ENCODE measurements around the gene TRIM66.

Gene TRIM66, protein sequence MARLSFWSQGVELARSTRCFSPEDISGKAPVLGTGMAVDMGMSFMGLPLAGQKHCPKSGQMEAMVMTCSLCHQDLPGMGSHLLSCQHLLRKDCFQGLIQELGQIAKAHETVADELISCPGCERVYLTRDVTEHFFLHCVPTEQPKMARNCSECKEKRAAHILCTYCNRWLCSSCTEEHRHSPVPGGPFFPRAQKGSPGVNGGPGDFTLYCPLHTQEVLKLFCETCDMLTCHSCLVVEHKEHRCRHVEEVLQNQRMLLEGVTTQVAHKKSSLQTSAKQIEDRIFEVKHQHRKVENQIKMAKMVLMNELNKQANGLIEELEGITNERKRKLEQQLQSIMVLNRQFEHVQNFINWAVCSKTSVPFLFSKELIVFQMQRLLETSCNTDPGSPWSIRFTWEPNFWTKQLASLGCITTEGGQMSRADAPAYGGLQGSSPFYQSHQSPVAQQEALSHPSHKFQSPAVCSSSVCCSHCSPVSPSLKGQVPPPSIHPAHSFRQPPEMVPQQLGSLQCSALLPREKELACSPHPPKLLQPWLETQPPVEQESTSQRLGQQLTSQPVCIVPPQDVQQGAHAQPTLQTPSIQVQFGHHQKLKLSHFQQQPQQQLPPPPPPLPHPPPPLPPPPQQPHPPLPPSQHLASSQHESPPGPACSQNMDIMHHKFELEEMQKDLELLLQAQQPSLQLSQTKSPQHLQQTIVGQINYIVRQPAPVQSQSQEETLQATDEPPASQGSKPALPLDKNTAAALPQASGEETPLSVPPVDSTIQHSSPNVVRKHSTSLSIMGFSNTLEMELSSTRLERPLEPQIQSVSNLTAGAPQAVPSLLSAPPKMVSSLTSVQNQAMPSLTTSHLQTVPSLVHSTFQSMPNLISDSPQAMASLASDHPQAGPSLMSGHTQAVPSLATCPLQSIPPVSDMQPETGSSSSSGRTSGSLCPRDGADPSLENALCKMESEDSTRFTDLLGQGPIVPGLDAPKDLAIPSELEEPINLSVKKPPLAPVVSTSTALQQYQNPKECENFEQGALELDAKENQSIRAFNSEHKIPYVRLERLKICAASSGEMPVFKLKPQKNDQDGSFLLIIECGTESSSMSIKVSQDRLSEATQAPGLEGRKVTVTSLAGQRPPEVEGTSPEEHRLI (N-terminal part only)

DNA sequence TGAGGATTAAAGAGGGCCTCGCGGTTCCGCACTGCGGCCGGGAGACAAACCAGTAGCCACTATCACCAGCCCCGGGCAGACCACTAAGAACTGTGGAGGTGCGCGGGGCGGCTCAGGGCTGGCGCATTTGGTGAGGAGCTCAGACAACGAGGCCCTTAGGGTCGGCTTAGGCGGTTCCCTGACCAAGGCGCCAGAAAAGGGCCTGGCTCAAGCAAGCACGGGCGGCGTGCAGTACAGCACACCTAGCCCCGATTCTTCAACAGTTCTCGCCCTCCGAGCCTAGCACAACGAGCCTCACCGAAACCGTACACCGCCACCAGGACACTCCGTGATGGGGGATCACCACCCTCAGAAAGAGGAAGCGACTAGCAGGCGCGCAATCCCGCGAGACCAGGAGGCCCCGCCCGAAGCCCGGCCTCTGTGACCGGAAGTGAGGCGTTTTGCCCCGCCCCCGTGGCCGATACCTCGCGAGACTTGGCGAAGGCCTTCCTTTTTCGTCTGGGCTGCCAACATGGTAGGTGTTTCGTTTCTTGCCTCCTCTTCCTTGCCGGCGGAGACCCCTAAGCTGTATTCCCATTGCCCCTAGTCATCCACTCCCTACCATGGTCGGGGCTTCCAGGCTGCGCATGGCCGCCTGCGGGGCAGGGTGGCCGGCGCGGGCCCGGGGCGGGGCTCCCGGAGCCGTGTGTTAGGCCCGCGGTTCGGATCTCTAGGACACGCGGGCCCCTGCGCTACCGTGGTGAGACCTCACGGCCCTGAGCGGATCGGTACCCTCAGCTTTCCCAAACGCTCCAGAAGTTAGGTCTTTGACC is at the start of gene TRIM66, which contains the start of gene RPL27A:
Gene TRIM66, minus strand, starts transcription at position 363 of the 812 bp plus-strand sequence. CDS start 10,391 bp downstream, outside the sequence.
Gene RPL27A, plus strand, starts transcription at position 490 of the 812 bp plus-strand sequence. Its CDS starts 22 bp downstream, at position 512.
- DNase-seq (ENCODE audit: low read depth in 2 of 2) = peak; percentile 98 to 99

DNA sequence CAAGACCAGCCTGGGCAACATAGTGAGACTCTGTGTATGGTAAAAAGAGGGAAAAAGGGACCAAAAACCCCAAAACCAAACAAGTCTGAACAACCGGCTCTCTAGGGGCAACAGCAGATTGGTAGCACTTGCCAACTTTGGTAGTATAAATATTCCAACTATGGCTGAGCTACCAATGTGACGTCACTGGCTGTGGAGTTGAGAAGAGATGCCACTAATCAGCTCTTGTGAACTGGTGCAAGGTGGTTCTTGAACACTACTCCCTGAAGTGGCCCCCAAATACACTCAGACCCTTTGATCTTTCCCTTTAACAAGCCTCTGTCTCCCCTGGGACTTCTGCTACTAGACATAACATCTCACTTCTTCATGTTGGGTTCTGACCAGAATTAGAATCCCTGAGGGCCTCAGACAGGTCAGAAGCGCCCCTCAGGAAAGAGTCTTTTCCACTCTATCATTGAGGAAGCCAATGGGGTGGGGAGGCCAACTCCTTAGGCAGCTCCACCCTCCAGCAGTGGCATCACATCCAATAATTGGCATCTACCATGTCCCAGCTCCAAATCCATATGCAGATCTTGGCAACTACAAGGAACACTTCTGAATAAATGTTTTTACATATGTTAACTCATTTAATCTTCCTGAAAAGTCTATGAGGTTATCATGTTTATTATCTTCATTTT is 49.3 kb upstream of the TRIM66 start:
- DNase-seq (ENCODE audit: low read depth in 2 of 2) = no peak

DNA sequence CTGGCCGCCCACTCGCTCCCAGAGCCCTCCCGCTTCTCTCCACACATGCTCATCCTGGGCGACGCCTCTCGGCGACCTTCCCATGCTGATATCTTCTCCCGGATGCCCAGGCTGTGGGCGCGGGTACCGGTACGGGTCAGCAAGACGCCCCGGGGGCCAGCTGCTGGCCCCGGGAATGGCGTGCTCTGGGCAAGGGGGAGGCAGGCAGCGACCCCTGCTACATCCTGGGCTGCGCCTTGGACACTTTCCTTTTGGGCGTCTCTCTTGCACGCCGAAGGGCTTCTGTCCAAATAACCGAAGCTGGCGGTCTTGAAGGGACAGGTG is 48.2 kb upstream of the TRIM66 start:
- DNase-seq (ENCODE audit: low read depth in 2 of 2) = no peak

DNA sequence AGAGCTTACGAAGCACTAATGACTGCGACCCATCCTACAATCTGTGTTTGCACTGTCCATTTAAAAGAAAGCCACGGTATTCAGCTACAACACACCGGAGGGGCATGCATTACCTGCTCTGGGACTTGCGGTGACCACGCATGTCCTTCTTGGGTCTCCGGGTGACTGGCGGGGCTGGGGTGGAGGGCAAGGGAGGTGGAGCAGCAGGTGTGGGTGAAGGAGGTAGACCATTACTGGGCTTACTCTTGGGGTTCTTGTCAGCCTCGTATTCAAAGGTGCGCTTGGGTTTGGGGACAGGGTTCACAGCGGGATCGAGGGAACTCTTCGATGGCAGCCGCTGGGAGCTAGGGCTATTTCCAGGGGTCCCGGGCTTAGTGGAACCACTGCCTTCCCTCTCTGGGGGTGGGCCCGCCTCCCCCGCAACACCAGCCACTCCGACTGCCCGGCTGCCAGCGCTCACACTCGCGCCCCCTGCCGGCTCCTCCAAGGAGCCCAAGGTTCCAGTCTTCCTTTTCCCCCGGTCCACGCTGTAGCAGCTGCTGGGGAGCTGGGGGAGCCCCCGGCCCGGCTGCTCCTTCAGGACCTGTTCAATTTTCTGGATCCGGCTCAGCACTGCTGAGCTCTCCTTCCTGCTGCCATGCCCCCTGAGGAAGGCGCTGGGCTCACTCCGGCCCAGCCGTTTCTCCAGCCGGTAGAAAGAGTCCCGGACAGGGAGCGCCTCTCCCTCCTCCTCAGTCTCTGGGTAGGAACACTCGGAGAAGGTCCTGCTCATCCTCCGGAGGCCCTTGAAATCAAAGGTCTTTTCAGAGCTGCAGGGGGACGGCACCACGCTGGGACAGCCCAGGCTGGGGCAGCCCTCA is 47.6 kb upstream of the TRIM66 start:
- DNase-seq (ENCODE audit: low read depth in 2 of 2) = no peak

GRCh38 chr11:8729067-8729466 is 46.6 kb upstream of the TRIM66 start:
- DNase-seq (ENCODE audit: low read depth in 2 of 2) = no peak

DNA sequence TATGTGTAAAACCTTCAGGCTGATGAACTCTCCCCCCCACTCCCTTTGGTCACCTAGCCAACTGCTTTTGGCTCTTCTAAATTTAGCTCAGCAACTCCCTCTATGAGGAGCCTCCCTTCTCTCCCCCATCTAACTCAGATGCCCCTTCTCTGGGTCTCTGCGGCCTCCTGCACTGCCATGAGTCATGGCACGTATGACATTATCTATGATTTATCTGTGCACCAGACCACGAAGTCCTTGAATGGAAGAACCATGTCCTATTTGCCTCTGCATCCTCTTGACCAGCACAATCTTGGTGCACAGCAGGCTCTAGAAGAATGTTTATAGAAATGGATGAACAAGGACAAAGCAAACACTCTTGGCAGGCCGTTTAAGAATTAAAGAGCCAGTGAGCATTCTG is 46.1 kb upstream of the TRIM66 start:
- DNase-seq (ENCODE audit: low read depth in 2 of 2) = no peak

DNA sequence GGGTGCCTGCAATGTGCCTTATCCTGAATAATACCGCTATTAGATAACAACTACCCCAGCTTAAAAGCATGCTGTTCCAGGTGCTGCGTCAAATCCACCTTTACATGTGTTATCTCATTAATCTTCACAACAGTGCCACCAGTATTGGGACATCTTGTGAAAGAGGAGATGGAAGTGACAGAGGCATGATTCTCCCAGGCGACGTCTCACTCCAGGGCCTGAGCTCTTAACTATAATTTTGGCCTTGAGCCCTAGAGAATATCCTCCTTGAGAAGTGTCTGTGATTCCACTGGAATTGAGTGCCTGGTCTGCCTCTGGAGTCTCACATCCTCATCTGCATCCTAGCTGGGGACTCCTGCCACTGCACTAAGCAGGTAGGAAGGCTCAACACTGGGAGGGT is 43.9 kb upstream of the TRIM66 start:
- no peak for DNase-seq (ENCODE audit: low read depth in 2 of 2)

DNA sequence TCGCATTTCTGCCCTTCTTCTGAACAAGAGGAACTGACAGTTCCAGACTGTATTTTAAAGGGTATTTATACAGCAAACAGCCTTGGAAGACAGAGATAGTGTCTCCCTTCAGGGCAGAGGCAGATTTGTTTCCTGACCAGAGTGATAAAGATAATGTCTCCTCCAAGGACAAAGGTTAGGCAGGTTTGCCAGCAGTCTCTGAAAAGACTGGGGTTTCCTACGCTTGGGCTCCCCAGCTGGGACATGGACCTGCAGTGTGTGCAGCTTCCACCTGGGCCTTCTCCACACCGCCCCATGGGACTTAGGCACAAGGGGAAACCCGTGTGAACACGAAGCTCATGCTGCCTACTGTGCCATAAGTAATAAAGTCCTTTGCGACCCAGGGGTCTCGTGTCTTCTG is 42.2 kb upstream of the TRIM66 start:
- DNase-seq (ENCODE audit: low read depth in 2 of 2) = no peak

GRCh38 chr11:8723711-8724110 is 41.2 kb upstream of the TRIM66 start:
- DNase-seq (ENCODE audit: low read depth in 2 of 2) = no peak

DNA sequence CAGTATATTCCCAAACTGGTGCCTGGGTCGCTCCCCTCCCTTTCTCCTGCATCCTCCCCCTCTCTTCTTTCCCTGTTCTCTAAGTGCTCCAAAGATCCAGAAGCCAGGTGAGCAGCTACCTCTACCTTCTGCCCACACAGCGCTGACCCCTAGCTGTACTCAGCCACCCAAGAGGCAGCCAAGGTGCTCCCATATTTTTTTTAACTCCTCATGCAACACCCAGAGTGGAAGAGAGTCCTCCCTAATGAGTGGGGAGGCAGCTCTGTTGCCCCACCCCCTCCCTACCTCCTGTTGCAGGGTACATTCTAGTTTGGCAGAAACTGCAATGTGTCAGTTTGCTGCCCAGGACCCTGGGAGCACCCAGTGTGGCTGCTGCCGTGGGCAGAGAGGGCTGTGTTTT is 40.3 kb upstream of the TRIM66 start:
- no peak for DNase-seq (ENCODE audit: low read depth in 2 of 2)

DNA sequence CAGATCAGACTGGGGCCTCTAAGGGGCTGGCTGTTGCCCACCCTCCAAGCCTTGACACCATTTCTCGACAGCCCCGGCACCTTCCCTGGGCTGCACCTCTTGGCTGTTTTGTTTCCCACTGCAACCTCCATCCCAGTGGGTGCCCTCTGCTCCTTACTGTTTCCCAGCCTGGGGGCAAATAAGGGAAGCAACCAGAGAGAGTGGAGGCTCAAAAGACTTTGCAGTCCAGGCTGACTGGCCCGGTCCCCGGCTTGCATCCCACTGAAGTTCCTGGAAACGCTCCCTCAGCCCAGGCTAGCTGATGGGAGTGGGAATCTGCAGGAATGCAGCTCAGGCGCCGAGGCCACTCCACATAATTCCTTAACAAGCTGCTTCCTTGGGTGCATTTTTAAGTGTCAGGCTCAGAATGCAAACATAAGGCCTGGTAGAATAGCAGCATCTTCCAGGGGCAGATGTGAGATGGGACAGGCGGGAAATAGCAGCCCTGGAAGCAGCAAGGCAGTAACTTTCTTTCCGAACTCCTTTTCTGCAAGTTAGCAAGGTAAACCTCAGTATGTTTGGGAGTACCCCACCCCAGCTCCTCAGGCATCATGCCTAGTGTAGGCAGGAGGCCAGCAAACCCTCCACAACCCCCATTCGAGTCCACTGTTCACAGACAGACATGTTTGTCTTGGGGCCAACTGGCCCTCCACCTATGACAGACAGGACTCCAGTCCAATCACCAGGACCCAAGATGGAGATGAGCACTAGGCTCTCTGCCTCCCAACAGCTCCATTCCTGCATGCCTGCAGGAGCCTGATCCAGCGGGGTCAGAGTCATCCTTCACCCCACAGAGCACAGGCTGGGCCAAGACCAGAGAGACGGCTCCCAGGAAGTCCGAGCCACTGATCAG is 39.4 kb upstream of the TRIM66 start:
- DNase-seq (ENCODE audit: low read depth in 2 of 2) = no peak

GRCh38 chr11:8720868-8721608 is 38.6 kb upstream of the TRIM66 start:
- DNase-seq (ENCODE audit: low read depth in 2 of 2) = no peak

- DNase-seq (ENCODE audit: low read depth in 2 of 2) = no peak
Measured at GRCh38 chr11:8720352-8720751, 37.9 kb upstream of the TRIM66 start.

DNA sequence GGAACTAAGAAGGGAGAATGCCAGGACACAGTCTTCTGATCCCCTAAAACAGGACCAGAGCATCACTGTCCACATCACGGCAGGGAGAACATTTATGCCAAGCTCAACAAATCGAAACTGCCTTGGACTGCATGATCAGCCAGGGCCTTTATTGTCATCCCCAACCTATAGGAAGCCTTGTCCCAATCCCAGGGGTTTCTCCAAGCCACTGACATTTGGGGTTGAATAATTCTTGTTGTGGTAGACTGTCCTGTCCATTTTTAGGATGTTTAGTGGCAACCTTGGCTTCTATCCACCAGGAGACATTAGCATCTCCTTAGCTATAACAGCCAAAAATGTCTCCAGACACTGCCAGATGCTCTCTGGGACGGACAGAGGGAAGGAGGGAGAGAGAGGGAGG is 37.3 kb upstream of the TRIM66 start:
- no peak for DNase-seq (ENCODE audit: low read depth in 2 of 2)

DNA sequence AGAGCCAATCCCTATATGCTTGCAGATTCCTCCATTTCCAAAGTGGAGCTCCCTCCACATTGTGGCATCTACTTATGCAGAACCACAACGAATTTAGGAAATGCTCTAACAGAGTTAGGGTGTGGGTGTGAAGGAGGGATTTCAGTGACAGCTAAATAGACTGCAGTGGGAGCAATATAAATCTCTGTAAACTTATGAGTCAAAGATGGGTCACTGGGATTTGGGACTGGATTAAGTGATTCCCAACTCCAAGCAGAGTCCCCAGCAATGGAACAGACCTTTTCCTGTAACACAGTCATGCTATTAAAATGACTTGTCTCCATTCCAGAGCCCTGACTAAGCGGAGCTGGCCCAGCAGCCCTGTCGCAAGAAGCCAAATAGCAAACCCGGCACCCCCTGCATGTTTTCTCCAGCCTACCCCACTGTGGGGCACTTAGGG is 36.8 kb upstream of the TRIM66 start:
- DNase-seq (ENCODE audit: low read depth in 2 of 2) = no peak

- no peak for DNase-seq (ENCODE audit: low read depth in 2 of 2)
Measured at GRCh38 chr11:8717876-8718753, 35.6 kb upstream of the TRIM66 start.

- no peak for DNase-seq (ENCODE audit: low read depth in 2 of 2)
Measured at GRCh38 chr11:8717544-8717875, 35.0 kb upstream of the TRIM66 start.
